AG09319 (cell line): ENCODE results near the gene TMEM179.

Experiments
- DNase-seq: peaks from one replicate; pipeline ENCODE4 v3.0.0-alpha.2; 2010; ENCODE audit warnings: low read depth; ENCODE audit errors: extremely low read depth
- CTCF ChIP-seq: IDR thresholded peaks from 2 replicates; pipeline ENCODE4 v1.5.1; 2011; ENCODE audit warnings: low read depth, mild to moderate bottlenecking, inconsistent platforms, low read length, moderate library complexity

Gene TMEM179

GRCh38 chr14:104596927-104597351 is 7.6 kb downstream of the TMEM179 start:
- no peak for DNase-seq
- TF ChIP-seq CTCF = no peak

- no peak for DNase-seq
- no peak for TF ChIP-seq CTCF
These were observed 8.1 kb downstream of the TMEM179 start for GRCh38 chr14:104596451-104596918.

DNA sequence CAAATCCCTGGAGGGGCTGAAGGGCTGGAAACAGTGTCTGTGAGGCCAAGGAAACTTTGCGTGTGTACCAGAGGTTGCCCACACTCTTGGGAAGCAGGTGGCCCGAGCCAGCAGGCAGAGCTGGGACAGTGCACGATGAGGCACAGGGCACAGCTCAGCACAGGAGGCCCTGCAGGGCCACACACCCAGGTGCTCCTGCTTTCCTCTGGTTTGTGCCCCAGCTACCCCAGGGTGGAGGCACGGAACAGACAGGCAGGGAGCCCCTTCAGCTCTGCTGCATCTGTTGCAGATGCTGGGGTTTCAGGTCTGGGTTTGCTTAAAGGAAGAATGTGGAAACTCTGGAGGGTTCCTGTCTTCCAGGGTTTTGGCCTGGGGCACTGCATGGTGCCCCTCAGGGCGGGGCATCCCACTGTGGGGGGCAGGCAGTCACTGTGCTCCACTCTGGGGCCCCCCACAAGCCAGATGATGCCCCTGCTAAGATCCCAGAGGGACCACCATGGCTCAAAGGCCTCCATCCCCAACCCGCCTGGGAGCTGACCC is 8.6 kb downstream of the TMEM179 start:
- no peak for TF ChIP-seq CTCF
- no peak for DNase-seq

- no peak for DNase-seq
- no peak for TF ChIP-seq CTCF
These were observed 9.4 kb downstream of the TMEM179 start for GRCh38 chr14:104595116-104595675.

GRCh38 chr14:104594310-104595046 is 10.1 kb downstream of the TMEM179 start:
- no peak for TF ChIP-seq CTCF
- no peak for DNase-seq

- no peak for DNase-seq
- TF ChIP-seq CTCF = no peak
These were observed 10.8 kb downstream of the TMEM179 start for GRCh38 chr14:104593710-104594136.

- DNase-seq = no peak
- TF ChIP-seq CTCF = no peak
These were observed 11.3 kb downstream of the TMEM179 start for GRCh38 chr14:104593241-104593701.
